AG04450 (cell line): Measurements from ENCODE around the gene MTUS2. TPM values are rescaled to one million over a fixed set of nuclear protein-coding genes. Genes with fewer than 3 reads are reported as not detected.

Experiments
- CTCF ChIA-PET: fragments of 300-600, 350-600 bp; formaldehyde crosslinking; extraction: SDS; loops from one replicate; lab custom pipeline; 2022; ENCODE audit warnings: antibody characterized with exemption, inconsistent platforms; lab: Charles Lee
- POLR2A ChIA-PET: fragments of 350-600 bp; formaldehyde crosslinking; extraction: SDS; loops from one replicate; lab custom pipeline; 2021; ENCODE audit warnings: antibody characterized with exemption, inconsistent platforms; lab: Yijun Ruan, JAX
- DNase-seq: peaks from one replicate; pipeline ENCODE4 v3.0.0-alpha.2; 2011; ENCODE audit warnings: low read depth, low spot score
- H3K27ac ChIP-seq: one replicate; pipeline ENCODE4 v1.5.1; 2012; ENCODE audit warnings: low read depth, low read length, control low read depth
- H3K27me3 ChIP-seq: one replicate; pipeline ENCODE4 v1.6.0; 2012; ENCODE audit warnings: low read length; ENCODE audit not compliant: control insufficient read depth, insufficient read depth
- H3K4me3 ChIP-seq: 2 replicates; pipeline ENCODE4 v1.5.1; 2011; ENCODE audit warnings: mild to moderate bottlenecking, low read depth, low read length, control low read depth
- H3K9me3 ChIP-seq: 2 replicates; pipeline ENCODE4 v1.5.1; 2012; ENCODE audit warnings: low read length; ENCODE audit not compliant: control insufficient read depth, insufficient read depth
- CTCF ChIP-seq: IDR thresholded peaks from 2 replicates; pipeline ENCODE4 v1.5.1; 2011; ENCODE audit warnings: low read depth, low read length, control low read depth, inconsistent platforms
- polyA plus RNA-seq: library from polyadenylated mRNA; depleted of rRNA; stranded (reverse); fragments of >200 nt; gene quantifications from 2 replicates; pipeline ENCODE4 v1.2.3, GENCODE V29; 2011

MTUS2 gene
- polyA plus RNA-seq, 1 experiment, result 0.02 TPM

DNA sequence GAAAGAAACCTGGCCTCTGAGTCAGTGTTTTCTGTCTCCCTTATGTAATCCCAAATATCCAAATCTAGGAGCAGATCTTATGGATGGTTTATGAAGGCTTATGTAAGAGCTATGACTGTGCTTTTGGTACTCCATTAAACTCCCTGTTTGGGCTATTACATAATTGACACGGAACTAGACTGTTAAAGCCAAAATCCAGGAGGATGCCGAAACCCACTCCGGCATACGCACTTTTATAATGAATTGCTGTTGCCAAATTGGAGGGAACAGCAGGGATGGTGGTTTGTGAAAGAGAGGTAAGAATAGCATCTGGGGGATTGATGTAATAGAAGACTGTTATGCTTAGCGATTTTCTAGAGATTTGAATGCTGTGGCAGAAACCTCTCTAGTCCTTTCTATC, 2.0 kb downstream of the MTUS2 start:
- peaks cover 2% of the 10 kb centered on the region; the same call in 1 of the 2 replicates for H3K9me3 ChIP-seq
- H3K27me3 ChIP-seq, result peaks cover 12% of the 10 kb centered on the region
- TF ChIP-seq CTCF, result no peak
- CTCF ChIA-PET, result no interaction called here
- H3K27ac ChIP-seq, result no peak overlapping the region
- no peak overlapping the region for H3K4me3 ChIP-seq
- no peak for DNase-seq
- POLR2A ChIA-PET, result no interaction called here

DNA sequence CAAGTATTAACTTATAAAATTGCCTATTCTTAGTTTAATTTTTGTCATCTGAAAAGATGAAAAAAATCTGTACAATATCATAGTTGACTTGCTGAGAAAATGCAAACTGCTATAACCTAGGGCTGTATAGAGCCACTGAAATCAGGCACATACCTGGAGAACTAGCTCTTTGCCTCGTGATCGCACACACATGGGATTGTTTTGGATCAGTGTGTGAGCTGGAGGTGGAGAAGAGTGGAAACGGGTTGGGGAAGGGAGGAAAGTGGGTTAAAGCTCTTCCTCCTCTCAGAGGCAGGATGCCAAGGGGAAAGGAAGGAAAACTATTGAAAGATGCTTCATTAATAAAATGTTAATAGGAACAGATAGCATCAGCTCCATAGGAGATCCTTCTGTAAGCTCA, 2.7 kb downstream of the MTUS2 start:
- DNase-seq, result no peak
- peaks cover 12% of the 10 kb centered on the region for H3K27me3 ChIP-seq
- CTCF ChIA-PET, result no interaction called here
- H3K4me3 ChIP-seq, result no peak overlapping the region
- TF ChIP-seq CTCF, result no peak
- no peak overlapping the region for H3K27ac ChIP-seq
- no peaks in the 10 kb centered on the region for H3K9me3 ChIP-seq
- POLR2A ChIA-PET, result no interaction called here

DNA sequence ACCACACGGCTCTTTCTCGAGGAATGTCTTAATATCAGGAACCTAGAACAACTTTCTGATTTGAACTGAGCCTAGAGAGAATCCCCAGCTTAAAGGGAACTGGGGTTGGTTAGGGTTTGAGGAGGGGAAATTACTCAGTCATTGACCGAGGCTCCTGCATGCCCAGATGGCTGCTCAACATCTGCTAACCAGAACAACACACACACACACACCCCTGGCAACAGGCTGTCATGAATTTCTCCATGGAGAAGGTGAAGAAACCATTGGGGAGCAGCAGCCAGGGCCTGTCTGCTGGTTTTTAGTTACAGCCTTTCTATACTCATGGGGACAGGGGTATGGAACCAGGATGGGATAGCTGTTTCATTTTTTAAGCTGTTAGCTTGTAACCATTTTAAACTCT, 5.2 kb downstream of the MTUS2 start:
- no peak for DNase-seq
- CTCF ChIA-PET, result interaction anchor here (1.7 kb wide), 1 partner anchor 14 kb away, joined by 4 read pairs; no protein-coding TSS in a partner anchor
- no peak overlapping the region for H3K4me3 ChIP-seq
- POLR2A ChIA-PET, result no interaction called here
- no peak overlapping the region for H3K27ac ChIP-seq
- peaks cover 10% of the 10 kb centered on the region for H3K27me3 ChIP-seq
- TF ChIP-seq CTCF, result no peak
- H3K9me3 ChIP-seq, result no peaks in the 10 kb centered on the region

GRCh38 chr13:28826368-28826767, 6.2 kb downstream of the MTUS2 start:
- H3K4me3 ChIP-seq, result no peak overlapping the region
- H3K27me3 ChIP-seq, result peaks cover 4% of the 10 kb centered on the region
- no peaks in the 10 kb centered on the region for H3K9me3 ChIP-seq
- CTCF ChIA-PET, result no interaction called here
- TF ChIP-seq CTCF, result no peak
- DNase-seq, result no peak
- POLR2A ChIA-PET, result no interaction called here
- H3K27ac ChIP-seq, result no peak overlapping the region

DNA sequence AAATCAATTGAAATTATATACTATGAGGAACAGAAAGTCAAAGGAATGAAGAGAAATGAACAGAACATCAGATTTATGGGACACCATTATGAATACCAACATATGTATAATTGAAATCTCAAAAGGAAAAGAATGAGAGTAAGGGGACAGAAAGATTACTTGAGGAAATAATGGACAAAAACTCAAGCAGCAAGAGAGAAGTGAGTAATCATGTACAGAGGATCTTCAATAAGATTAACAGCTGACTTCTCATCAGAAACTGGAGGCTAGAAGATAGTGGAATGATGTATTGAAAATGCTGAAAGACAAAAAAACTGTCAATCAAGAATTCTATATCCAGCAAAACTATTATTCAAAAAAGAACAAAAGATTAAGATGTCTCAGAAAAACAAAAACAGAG, 10.4 kb downstream of the MTUS2 start:
- no peak overlapping the region for H3K4me3 ChIP-seq
- no peak overlapping the region for H3K27ac ChIP-seq
- CTCF ChIA-PET, result interaction anchor here (1.7 kb wide), 1 partner anchor 11 kb away, joined by 8 read pairs; the partner anchor contains the start of gene MTUS2
- no peak for TF ChIP-seq CTCF
- peaks cover 2% of the 10 kb centered on the region for H3K27me3 ChIP-seq
- no peak for DNase-seq
- POLR2A ChIA-PET, result no interaction called here
- no peaks in the 10 kb centered on the region for H3K9me3 ChIP-seq
